Epidermal melanocyte (primary cell): ENCODE data around the gene LTB4R2.
"Not testable (repeated sequence)": the region's sequence is repeated elsewhere in the genome, so short reads cannot be mapped to it uniquely, and the experiment has no call there.

ENCODE experiments used
- DNase-seq: peaks from one replicate; pipeline ENCODE4 v3.0.0; 2011; ENCODE audit warnings: low spot score; ENCODE audit not compliant: insufficient read length

LTB4R2 gene

DNA sequence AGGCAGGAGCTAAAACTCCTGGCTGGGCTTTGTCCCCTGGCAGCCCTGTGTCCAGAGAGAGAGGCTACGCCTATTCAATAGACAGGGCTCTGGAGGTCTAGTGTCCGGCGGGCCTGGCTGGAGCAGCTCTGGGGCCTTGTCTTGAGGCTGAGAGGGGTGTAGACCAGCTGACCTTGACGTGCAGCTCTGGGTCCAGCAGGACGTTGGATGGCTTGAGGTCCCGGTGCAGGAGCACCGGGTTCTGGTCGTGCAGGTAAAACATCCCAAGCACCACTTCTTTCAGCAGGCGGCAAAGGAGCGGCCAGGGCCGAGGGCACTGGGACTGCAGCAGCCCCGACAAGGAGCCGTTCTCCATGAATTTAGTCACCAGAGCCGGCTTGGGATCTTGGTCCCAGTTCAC, 28.9 kb downstream of the LTB4R2 start:
- no peak for DNase-seq

DNA sequence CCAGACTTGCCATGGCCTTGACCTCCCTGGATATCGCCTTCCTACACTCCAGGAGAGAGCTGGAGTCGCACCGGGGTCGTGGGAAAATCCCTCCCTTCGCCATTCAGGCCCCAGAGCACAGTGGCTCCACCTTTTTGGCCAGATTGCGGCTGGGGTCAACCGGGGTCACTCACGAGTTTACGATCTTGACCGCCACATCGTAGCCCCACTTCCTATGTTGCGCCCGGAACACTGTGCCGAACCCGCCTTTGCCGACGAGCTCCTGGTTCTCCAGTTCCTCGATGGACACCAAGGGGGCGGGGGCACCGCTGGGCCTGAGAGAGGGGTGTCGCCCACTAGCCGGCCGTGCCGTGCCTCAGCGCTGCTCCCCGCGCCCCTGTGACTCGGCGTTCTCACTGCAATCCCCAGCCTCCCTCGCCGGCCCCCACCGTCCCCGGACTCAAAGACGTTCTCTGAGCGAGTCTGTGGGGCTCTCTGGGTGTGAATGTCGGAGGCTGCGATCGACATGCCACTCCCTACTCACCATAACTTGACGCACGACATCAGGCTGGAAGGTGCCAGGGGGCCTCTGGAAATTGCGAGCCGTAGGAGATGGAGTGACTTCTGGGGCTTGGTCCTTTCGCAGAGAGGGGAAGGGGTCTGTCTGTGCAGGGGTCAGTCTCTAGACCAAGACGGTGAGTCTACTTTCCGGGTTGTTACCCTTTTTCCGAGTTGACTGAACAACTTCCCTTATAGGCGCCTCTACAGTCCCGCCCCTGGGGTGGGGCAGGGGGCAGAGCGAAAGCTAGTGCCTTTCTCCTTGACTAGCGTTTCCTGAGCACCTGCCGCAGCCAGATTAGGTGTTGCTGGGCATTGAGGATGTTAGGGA, 29.6 kb downstream of the LTB4R2 start, which contains the start of gene RIPK3:
Gene RIPK3 (minus strand): TSS at position 708 of the 868 bp plus-strand sequence. CDS start 165 bp downstream, at position 543.
- DNase-seq, result no peak

DNA sequence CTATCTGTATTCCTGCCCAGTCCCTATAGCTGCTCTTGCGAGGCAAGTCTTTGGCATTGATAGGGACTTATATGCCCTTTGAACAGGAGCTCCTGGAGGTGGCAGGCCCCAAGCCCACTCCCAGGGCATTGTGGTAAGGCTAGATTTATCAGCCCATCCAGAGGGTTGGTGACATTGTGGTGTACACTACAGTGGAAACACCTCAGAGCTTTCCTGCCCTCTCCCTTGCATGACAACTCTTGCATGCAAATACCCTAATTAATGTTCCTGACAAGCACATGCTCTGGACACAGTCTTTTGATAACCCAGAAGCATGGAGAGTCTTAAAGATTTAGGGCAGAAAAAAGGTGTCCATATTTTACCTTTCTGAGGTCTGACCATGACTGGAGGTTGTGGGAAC, 30.7 kb downstream of the LTB4R2 start:
- no peak for DNase-seq

- no peak for DNase-seq
These were observed 32.9 kb downstream of the LTB4R2 start for GRCh38 chr14:24342889-24343288.

DNA sequence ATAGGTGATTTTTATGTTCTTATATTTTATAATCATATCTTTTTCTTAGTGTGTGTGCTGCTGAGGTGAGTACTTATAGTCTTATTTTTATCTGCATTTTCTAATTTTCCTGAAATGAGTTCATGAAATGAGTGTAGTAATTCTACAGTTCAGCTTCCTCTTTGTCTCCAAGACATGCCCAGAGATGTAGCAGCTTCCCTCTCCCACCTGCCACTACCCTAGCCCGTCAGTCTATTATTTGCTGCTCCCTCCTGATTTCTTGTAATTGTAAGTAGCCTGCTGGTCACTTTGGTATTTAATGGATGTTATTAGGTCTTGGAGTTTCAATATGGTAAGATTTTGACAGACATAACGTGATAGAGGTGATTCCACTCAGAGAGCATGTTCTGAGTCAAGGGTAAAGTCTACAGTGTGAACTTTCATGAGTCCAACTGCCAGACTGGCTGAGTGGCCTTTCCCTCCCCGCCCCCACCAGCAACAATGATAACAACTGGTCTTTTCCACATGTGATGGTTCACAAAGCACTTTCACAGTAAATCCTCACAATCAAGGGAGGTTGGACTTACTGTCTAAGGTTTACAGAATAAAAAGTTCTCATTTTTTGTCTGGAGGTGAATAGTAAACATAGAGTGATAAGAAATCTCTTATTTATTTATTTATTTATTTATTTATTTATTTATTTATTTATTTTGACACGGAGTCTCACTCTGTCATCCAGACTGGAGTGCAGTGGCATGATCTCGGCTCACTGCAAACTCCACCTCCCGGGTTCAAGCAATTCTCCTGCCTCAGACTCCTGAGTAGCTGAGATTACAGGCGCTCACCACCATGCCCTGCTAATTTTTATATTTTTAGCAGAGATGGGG, 34.1 kb downstream of the LTB4R2 start:
- no peak for DNase-seq

GRCh38 chr14:24347134-24347533, 37.2 kb downstream of the LTB4R2 start:
- DNase-seq, result no peak

- no peak for DNase-seq
These were observed 38.2 kb downstream of the LTB4R2 start for GRCh38 chr14:24348186-24348585.

- DNase-seq, result no peak
These were observed 39.8 kb downstream of the LTB4R2 start for GRCh38 chr14:24349742-24350141.

DNA sequence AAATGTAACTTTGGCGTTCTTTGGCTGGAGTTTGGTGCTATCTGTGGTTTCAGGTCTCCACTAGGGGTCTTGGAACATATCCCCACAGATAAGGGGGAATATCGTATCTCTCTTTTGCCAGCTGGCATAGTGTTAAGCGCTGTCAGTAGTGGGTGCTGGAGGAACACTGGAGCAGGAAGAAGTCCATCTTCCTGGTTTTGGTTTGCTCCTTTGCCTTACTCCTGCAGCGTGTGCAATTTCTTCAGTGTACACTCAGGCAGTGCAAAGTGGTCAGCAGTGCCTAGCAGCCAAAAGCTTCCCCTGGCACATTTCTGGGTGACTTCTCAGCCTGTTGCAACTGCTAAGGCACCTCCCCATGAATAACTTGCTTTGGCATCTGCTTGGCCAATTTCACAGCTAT, 41.6 kb downstream of the LTB4R2 start:
- no peak for DNase-seq

- DNase-seq, result no peak
These were observed 43.9 kb downstream of the LTB4R2 start for GRCh38 chr14:24353559-24354481.

DNA sequence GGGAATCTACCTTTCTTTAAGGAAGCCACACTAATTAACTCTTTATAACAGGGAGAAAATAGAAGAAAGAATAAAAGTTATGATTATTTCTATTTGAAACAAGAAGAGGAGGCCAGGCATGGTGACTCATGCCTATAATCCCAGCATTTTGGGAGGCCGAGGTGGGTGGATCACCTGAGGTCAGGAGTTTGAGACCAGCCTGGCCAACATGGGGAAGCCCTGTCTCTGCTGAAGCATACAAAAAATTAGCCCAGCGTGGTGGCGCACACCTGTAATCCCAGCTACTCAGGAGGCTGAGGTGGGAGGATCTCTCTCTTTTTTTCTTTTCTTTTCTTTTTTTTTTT, 44.5 kb downstream of the LTB4R2 start:
- DNase-seq, result not testable (repeated sequence)

GRCh38 chr14:24355009-24355408, 45.1 kb downstream of the LTB4R2 start:
- DNase-seq, result no peak

DNA sequence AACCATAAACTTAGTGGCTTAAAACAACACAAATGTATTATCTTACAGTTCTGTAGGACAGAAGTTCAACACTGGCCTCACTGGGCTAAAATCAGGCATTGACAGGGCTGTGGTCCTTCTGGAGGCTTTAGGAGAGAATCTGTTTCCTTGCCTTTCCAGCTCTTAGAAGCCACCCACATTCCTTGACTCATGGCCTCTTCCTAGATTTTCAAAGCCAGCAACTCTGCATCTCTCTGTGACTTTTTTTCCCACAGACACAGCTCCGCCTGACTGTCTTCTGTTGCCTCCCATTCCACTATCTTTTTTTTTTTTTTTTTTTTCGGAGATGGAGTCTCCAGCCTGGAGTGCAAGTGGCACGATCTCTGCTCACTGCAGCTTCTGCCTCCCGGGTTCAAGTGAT, 46.3 kb downstream of the LTB4R2 start:
- DNase-seq, result no peak

DNA sequence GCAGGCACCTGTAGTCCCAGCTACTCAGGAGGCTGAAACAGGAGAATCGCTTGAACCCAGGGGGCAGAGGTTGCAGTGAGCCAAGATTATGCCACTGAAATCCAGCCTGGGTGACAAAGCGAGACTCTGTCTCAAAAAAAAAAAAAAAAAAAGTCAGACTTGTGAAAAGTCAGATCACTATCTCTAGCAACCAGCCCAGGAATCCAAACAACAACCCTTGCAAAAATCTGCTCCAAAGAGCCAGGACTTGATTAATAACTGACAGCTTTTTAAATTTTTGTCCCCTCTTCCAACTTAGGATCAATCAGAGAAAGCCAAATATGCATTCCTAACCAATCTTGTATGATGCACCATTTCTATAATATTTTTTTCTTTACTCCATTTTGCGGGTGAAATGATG, 50.3 kb downstream of the LTB4R2 start:
- DNase-seq, result no peak

DNA sequence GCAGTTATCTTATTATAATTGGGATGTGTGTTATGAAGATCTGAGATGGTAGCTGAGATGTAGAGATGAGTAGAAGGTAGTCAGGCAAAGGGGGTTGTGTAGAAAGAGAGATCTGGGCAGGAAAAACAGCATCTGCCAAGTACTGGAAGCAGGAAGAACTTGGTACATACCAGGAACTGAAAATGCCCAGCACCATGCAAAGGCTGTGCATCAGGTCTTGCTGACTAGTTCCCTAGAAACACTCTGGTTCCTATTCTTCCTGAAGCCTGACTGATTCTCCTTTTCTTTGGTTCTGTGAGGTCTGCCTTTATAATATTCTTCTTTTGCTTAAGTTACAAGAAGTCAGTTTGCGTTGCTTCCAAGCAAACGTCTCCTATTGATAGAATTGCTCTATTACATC, 51.4 kb downstream of the LTB4R2 start:
- no peak for DNase-seq
